ENCODE measurements around the gene C9orf153. TPM values are rescaled to one million over a fixed set of nuclear protein-coding genes. Genes with fewer than 3 reads are reported as not detected.
"Not testable (repeated sequence)": the region's sequence is repeated elsewhere in the genome, so short reads cannot be mapped to it uniquely, and the experiment has no call there.

C9orf153 gene
- under 1 TPM; 0.34 to 0.42 TPM for total RNA-seq

DNA sequence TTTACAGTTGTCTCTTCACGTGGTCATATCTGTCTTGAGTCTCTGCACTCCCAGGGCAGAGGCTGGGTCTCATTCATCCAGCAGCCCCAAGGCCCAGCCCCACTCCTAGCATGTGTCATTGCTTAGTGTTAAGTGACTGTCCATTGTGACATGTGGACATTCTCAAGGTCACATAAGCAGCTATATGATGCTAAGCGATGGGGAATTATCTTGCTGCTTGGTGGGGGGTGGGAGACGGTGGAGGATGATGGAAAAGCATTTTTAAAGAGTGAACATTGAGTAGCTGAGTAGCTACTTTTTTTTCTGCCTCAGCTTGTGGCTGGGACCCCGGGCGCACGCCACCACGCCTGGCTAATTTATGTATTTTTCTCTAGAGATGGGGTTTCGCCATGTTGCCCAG, at the start of gene C9orf153:
TSS of gene C9orf153 (minus strand) at position 101 of the 400 bp plus-strand sequence. CDS start 30,054 bp downstream, outside the sequence.
- Mint-ChIP-seq H3K9me3 (ENCODE audit: insufficient read depth) (no peaks in the 10 kb centered on the region), H3K27ac (no peak within 1 kb of the TSS), H3K27me3 (ENCODE audit: low read depth) (no peaks in the 10 kb centered on the region), H3K4me3 (no peak within 1 kb of the TSS), H3K36me3 (ENCODE audit: low read depth) (peaks cover 11% of the 10 kb centered on the region), H3K4me1 (ENCODE audit: low read depth) (no peaks in the 10 kb centered on the region)
- ATAC-seq (no peak), DNase-seq (no peak)
- ChIA-PET POLR2A (no interaction called here), CTCF (no interaction called here)

DNA sequence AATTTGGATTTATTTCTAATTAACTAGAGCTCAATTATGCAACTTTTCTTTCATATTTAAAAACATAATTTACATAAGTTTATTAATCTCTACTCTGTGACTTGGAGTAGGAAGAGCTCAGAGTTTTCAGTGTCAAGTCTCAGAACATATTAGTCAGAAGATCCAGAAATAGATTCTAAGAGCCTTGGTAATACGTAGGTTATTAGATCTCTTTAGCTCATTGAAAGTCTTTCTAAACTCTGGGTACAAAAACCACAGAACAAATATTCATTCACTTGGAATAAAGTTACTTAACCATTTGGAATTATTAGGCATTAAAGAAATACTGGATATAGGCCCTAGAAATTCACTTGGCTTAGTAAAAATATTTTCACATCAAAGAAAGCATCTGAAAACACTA, 49.2 kb upstream of the C9orf153 start:
- ChIA-PET POLR2A (no interaction called here), CTCF (no interaction called here)
- Mint-ChIP-seq H3K9me3 (ENCODE audit: insufficient read depth) (no peaks in the 10 kb centered on the region), H3K27ac (no peak overlapping the region), H3K27me3 (ENCODE audit: low read depth) (no peaks in the 10 kb centered on the region), H3K4me3 (no peak overlapping the region), H3K36me3 (ENCODE audit: low read depth) (peaks cover 72% of the 10 kb centered on the region), H3K4me1 (ENCODE audit: low read depth) (peaks cover 13% of the 10 kb centered on the region)
- ATAC-seq: no peak
- DNase-seq: no peak

DNA sequence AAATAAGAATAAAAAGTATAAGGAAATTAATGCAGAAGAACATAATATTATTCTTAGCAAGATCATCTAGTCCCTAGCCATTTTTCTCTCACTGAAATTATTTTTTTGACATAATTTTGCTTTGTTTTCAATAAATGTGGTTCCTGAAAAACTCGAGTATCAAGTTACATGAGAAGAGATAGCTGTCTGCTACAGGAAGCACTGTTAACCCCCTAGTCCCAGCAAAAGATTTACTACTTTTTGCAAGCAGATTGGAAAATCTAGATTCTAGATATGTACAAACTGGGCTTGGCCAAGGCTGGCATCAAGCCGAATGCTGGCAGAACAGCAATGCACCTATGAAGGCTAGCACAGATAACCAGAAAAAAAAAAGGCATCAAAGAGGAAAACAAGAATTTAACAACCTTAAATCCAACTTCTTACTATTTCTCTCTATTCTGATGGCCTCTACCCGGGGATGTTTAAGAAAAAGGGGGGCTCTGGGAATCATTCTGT, 44.8 kb upstream of the C9orf153 start:
- Mint-ChIP-seq H3K27me3 (ENCODE audit: low read depth) (no peaks in the 10 kb centered on the region), H3K4me3 (no peak overlapping the region), H3K36me3 (ENCODE audit: low read depth) (peaks cover 67% of the 10 kb centered on the region), H3K4me1 (ENCODE audit: low read depth) (peaks cover 15% of the 10 kb centered on the region), H3K9me3 (ENCODE audit: insufficient read depth) (no peaks in the 10 kb centered on the region), H3K27ac (no peak overlapping the region)
- no peak for ATAC-seq
- DNase-seq: no peak
- POLR2A ChIA-PET: no interaction called here
- CTCF ChIA-PET: interaction anchor here (0.6 kb wide), 1 partner anchor 135 kb away, joined by 3 read pairs; no protein-coding TSS in a partner anchor

DNA sequence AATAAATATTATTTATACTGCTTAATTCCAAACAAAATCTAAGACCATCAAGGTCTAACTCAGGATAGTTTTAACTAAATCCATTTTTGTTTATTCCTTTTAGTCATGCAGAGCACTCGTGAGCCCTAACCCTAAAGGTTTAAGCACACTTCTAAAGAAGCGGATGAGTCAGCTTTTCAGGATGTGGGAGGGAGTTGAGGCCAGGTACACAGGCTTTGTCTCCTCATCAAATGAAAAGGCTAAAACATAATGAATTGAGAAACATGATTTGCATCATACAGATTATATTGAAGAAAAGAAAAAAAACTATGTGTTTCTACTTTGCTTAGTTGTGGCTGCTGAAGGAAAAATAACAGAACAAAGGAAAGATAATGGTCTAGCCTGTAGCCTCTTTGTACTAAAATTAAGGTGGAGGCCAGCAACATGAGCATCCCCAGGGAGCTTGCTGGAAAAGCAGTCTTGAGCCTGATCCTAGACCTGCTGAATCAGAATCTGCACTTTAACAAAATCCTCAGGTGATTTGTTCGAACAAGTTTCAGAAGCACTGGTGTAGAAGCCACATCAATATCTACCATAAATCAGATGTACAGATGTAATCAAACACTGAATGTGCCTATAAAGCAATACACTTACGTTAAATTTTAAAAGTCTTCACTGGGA, 44.0 kb upstream of the C9orf153 start:
- Mint-ChIP-seq H3K36me3 (ENCODE audit: low read depth) (peaks cover 73% of the 10 kb centered on the region), H3K4me1 (ENCODE audit: low read depth) (peaks cover 15% of the 10 kb centered on the region)

DNA sequence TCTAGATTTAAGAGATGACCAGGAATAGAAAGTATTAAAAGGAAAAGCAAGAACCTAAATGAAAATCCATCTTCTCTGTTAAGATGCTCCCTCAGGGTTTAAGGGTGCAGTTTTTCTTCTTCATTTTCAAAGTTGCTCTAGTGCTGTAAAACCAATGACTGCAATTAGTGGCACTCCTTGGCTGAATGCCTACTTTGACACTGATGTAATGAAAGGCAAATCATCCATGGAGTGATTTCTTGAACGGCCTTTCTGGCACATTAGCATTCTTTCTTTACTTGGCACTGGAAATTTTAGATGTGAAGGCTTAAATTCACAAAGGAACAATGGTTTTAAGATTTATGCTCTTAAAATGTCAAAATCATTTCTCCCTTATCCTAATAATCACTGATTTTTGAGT, 42.2 kb upstream of the C9orf153 start:
- no peak for DNase-seq
- peaks cover 15% of the 10 kb centered on the region for H3K4me1 Mint-ChIP-seq (ENCODE audit: low read depth)
- ATAC-seq: no peak
- ChIA-PET CTCF (no interaction called here), POLR2A (no interaction called here)
- peaks cover 70% of the 10 kb centered on the region for H3K36me3 Mint-ChIP-seq (ENCODE audit: low read depth)
- H3K4me3 Mint-ChIP-seq: no peak overlapping the region
- H3K27ac Mint-ChIP-seq: no peak overlapping the region
- H3K9me3 Mint-ChIP-seq (ENCODE audit: insufficient read depth): no peaks in the 10 kb centered on the region
- no peaks in the 10 kb centered on the region for H3K27me3 Mint-ChIP-seq (ENCODE audit: low read depth)

More for the DNA sequence above, 44.0 kb upstream of the C9orf153 start:
- peak; percentile 86 for ATAC-seq
- no peaks in the 10 kb centered on the region for H3K27me3 Mint-ChIP-seq (ENCODE audit: low read depth)
- peak overlapping the region; percentile 65 for H3K27ac Mint-ChIP-seq
- DNase-seq: peak; percentile 48
- H3K4me3 Mint-ChIP-seq: no peak overlapping the region
- POLR2A ChIA-PET: no interaction called here
- CTCF ChIA-PET: no interaction called here
- H3K9me3 Mint-ChIP-seq (ENCODE audit: insufficient read depth): no peaks in the 10 kb centered on the region

DNA sequence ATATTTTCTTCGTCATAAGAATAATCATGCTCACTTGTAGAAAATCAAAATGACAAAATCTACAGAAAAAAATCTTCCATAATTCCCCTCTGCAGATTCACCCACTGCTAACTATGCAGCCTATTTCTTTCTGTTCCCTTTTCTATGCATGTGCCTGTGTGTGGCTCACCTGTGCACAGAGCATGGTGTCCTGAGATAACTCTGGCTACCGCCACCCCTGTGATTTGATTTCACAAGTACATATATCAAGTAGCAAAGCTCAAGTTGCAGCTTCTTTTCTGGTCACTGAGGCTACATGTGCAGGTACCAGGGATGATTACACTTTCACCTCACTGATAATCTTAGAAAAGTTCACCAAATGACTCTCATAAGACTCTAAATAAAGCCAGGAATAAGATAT, 41.2 kb upstream of the C9orf153 start:
- H3K27me3 Mint-ChIP-seq (ENCODE audit: low read depth): no peaks in the 10 kb centered on the region
- peak overlapping the region; percentile 70 for H3K27ac Mint-ChIP-seq
- no peak overlapping the region for H3K4me3 Mint-ChIP-seq
- ChIA-PET POLR2A (interaction anchor here (1.6 kb wide), 1 partner anchor 18 kb away, joined by 5 read pairs; the partner anchor contains the start of gene ISCA1), CTCF (no interaction called here)
- H3K36me3 Mint-ChIP-seq (ENCODE audit: low read depth): peaks cover 60% of the 10 kb centered on the region
- H3K9me3 Mint-ChIP-seq (ENCODE audit: insufficient read depth): no peaks in the 10 kb centered on the region
- H3K4me1 Mint-ChIP-seq (ENCODE audit: low read depth): peaks cover 15% of the 10 kb centered on the region
- DNase-seq (no peak), ATAC-seq (no peak)

DNA sequence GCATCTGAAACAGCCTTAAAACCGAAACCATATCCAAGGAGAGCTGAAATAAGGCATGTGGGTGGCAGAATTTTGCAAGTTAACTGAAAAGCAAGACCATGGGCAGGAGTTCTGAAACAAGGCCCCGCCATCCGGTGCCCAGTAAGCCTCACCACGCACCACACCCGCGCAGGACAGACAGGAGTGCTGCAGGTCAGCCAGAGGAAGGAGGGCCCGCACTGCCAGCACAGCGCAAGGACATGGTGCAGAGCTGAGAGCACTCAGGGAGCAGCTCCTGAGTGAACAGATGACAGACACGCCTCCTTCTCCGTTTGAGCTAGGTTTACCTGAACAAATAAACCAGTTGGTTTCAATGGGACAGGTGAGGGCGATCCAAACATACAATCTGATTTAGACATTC, 39.4 kb upstream of the C9orf153 start:
- Mint-ChIP-seq H3K4me1 (ENCODE audit: low read depth) (peaks cover 10% of the 10 kb centered on the region), H3K36me3 (ENCODE audit: low read depth) (peaks cover 52% of the 10 kb centered on the region), H3K27me3 (ENCODE audit: low read depth) (no peaks in the 10 kb centered on the region), H3K27ac (no peak overlapping the region), H3K9me3 (ENCODE audit: insufficient read depth) (no peaks in the 10 kb centered on the region), H3K4me3 (no peak overlapping the region)
- POLR2A ChIA-PET: interaction anchor here (1.6 kb wide), 1 partner anchor 16 kb away, joined by 5 read pairs; the partner anchor contains the start of gene ISCA1
- DNase-seq: no peak
- CTCF ChIA-PET: interaction anchor here (0.7 to 1.4 kb wide), 3 partner anchors 16 to 115 kb away, joined by 3 read pairs; partner anchors contain the start of gene ISCA1
- ATAC-seq: no peak

DNA sequence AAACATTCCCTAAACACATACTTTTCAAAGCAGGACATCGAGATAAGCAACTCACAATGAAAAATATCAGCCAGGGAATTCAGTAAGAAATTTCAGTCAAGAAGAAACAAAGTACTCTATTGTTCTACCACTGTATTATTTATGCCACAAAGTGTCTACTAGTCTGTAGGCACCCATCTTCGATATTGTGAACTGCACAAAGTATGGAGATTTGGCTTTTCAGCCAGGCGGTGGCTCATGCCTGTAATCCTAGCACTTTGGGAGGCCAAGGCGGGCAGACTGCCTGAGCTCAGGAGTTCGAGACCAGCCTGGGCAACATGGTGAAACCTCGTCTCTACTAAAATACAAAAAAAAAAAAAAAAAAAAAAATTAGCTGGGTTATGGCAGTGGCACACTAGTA, 30.9 kb upstream of the C9orf153 start:
- ATAC-seq; DNase-seq; H3K27ac Mint-ChIP-seq; H3K4me3 Mint-ChIP-seq; H3K27me3 Mint-ChIP-seq (ENCODE audit: low read depth); H3K9me3 Mint-ChIP-seq (ENCODE audit: insufficient read depth); H3K4me1 Mint-ChIP-seq (ENCODE audit: low read depth): not testable (repeated sequence)
- POLR2A ChIA-PET: interaction anchor here (1.6 kb wide), 1 partner anchor 8 kb away, joined by 3 read pairs; the partner anchor contains the start of gene ISCA1
- CTCF ChIA-PET: interaction anchor here (0.7 kb wide), 1 partner anchor 8 kb away, joined by 3 read pairs; the partner anchor contains the start of gene ISCA1
- H3K36me3 Mint-ChIP-seq (ENCODE audit: low read depth): peaks cover 25% of the 10 kb centered on the region

DNA sequence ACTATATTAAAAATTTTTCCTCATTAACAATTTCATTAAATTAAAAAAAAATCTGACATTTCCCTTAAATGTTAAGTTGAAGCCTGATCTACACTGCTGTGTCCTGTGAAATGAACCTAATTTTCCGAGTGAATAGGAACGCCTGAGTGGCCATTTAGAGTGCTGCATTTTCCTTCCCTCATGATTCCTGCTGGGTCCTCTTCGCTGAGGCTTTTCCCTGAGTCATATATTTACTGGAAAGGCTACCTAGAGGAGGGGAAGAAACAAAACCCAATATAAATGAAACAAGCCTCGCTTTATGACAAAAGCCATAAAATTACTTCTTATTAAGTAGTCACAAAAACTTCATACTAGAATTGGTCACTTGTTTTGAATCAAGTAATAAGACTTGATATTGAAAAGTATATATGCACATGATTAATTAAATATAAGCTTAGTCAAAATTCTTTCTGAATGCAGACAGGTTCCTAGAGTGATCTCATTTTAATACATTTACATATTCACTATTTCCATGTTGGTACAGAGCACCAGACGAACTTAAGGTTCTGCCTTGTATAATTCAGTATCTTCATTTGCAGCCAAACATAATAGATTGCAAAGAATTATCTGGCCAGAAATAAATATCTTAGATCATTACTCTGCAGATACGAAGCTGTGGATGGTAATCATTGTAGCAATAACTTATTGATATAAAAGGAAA, 29.2 kb upstream of the C9orf153 start:
- Mint-ChIP-seq H3K27me3 (ENCODE audit: low read depth) (no peaks in the 10 kb centered on the region), H3K36me3 (ENCODE audit: low read depth) (peaks cover 21% of the 10 kb centered on the region), H3K27ac (no peak overlapping the region), H3K4me3 (no peak overlapping the region), H3K4me1 (ENCODE audit: low read depth) (peaks cover 8% of the 10 kb centered on the region), H3K9me3 (ENCODE audit: insufficient read depth) (no peaks in the 10 kb centered on the region)
- ATAC-seq: no peak
- POLR2A ChIA-PET: no interaction called here
- no peak for DNase-seq
- CTCF ChIA-PET: no interaction called here

DNA sequence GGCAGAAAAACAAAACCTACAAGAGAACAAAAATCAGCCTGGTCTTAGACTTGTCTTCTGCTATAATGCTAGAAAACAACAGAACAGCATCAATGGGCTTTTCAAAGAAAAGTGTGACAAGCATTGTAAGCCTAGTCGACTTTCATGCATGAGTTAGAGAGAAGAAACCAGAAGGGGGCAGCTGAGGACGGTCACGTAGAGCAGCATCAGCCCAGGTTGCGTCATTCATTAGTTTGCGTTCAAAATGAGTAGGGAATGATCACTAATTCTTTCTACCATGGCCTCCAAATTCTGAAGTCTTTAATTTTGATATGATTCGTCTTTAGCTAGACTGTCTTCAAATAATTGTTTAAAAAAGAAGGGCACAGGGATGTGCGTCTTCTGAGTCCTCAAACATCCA, 27.6 kb upstream of the C9orf153 start:
- ATAC-seq: no peak
- POLR2A ChIA-PET: no interaction called here

DNA sequence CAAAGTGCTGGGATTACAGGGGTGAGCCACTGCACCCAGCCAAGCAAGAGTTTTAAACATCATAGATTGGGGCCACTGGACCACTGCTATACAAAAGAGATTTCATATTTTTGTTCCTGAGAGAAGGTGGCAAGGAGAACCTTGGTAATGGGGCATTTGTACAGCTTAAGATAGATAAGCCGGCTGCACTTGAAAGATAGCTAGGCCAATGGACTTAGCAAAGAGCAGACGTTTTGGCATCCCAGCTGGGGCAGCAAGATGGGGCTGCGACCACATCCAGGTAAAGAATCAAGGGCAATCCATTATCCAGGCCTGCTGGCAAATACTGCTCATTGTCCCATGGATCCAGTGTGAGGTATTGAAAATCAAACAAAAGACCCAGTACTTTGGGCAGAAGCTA, 26.8 kb upstream of the C9orf153 start:
- CTCF ChIA-PET: no interaction called here
- Mint-ChIP-seq H3K27ac (no peak overlapping the region), H3K4me3 (no peak overlapping the region), H3K27me3 (ENCODE audit: low read depth) (no peaks in the 10 kb centered on the region), H3K36me3 (ENCODE audit: low read depth) (peaks cover 17% of the 10 kb centered on the region), H3K9me3 (ENCODE audit: insufficient read depth) (no peaks in the 10 kb centered on the region), H3K4me1 (ENCODE audit: low read depth) (peaks cover 20% of the 10 kb centered on the region)
- POLR2A ChIA-PET: no interaction called here
- ATAC-seq (no peak), DNase-seq (no peak)

More for the DNA sequence above, 27.6 kb upstream of the C9orf153 start:
- DNase-seq: peak; percentile 42
- Mint-ChIP-seq H3K36me3 (ENCODE audit: low read depth) (peaks cover 15% of the 10 kb centered on the region), H3K27ac (no peak overlapping the region), H3K4me3 (no peak overlapping the region), H3K27me3 (ENCODE audit: low read depth) (no peaks in the 10 kb centered on the region), H3K9me3 (ENCODE audit: insufficient read depth) (no peaks in the 10 kb centered on the region), H3K4me1 (ENCODE audit: low read depth) (peaks cover 17% of the 10 kb centered on the region)
- CTCF ChIA-PET: no interaction called here

DNA sequence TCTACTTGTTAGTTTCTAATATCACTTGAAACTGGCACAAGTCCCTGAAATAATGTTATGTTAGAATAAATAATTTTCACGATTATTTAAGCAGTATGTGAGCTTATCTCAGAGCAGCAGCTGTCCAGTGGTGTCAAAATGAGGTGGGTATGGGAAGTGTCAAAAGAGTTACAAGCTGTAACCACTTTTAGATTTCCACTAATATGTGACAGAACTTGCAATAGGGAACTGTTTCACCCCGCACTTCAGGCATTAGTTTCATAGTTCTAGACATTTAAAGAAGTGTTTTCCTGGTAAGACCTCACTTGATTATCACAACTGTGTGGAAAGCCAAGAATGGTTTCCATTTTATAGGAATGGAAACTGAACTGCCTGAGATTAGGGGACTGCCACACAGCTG, 25.8 kb upstream of the C9orf153 start:
- H3K9me3 Mint-ChIP-seq (ENCODE audit: insufficient read depth): no peaks in the 10 kb centered on the region
- no peaks in the 10 kb centered on the region for H3K27me3 Mint-ChIP-seq (ENCODE audit: low read depth)
- peaks cover 25% of the 10 kb centered on the region for H3K4me1 Mint-ChIP-seq (ENCODE audit: low read depth)
- H3K27ac Mint-ChIP-seq: no peak overlapping the region
- H3K36me3 Mint-ChIP-seq (ENCODE audit: low read depth): peaks cover 15% of the 10 kb centered on the region
- POLR2A ChIA-PET: no interaction called here
- no peak for ATAC-seq
- no peak for DNase-seq
- H3K4me3 Mint-ChIP-seq: no peak overlapping the region
- CTCF ChIA-PET: no interaction called here
